Lower leg skin (tissue), 3 donors: ENCODE measurements around the gene ETV2.

Source experiments
- CTCF ChIP-seq, 3 donors: fragments of 450-650 bp; IDR thresholded peaks; one replicate each; pipeline ENCODE4 v1.5.1; 2016; ENCODE audit warnings: antibody characterized with exemption in 3 of 3, mild to moderate bottlenecking in 3 of 3, moderate library complexity in 2 of 3
- POLR2A ChIP-seq, 2 donors: fragments of 450-650 bp; IDR thresholded peaks; one replicate each; pipeline ENCODE4 v1.6.1; 2016 to 2017; ENCODE audit warnings: antibody characterized with exemption in 2 of 2, mild to moderate bottlenecking in 1 of 2, moderate library complexity in 1 of 2

GRCh38 chr19:35608251-35608650, 33.3 kb upstream of the ETV2 start:
- TF ChIP-seq CTCF (IDR thresholded peaks at IDR 0.05) (no peak), POLR2A (IDR thresholded peaks at IDR 0.05) (no peak)
